Vagina (tissue), 2 donors: ENCODE data around the gene ZNF227.

Experiments used
- CTCF ChIP-seq, 3 experiments: fragments of 450-650 bp in 2 of 3; fragments of 200-600 bp in 1 of 3; sonication (generic) in 1 of 3; IDR thresholded peaks; one replicate each; pipeline ENCODE4 v1.5.1; 2017 to 2019; ENCODE audit warnings: antibody characterized with exemption in 3 of 3, mild to moderate bottlenecking in 2 of 3, moderate library complexity in 2 of 3
- POLR2AphosphoS5 ChIP-seq, 2 donors: sonication (generic); formaldehyde crosslinking; IDR thresholded peaks; one replicate each; pipeline ENCODE4 v1.9.0; 2017; ENCODE audit warnings: antibody characterized with exemption in 2 of 2, mild to moderate bottlenecking in 2 of 2, low read depth in 1 of 2; ENCODE audit not compliant: insufficient read depth in 1 of 2

- TF ChIP-seq CTCF (IDR thresholded peaks at IDR 0.05) (no peak), POLR2AphosphoS5 (IDR thresholded peaks at IDR 0.05; ENCODE audit: insufficient read depth in 1 of 2, low read depth in 1 of 2) (no peak)
Observed at GRCh38 chr19:44204772-44205171, 7.6 kb upstream of the ZNF227 start.
